DMS114 treated with DMSO at 0.1 percent for 48 hours (cell line): ENCODE results near the gene SLC5A10.

Source experiments
- DNase-seq: peaks from one replicate; lab custom pipeline; 2025; ENCODE audit not compliant: unreplicated experiment; lab: John Stamatoyannopoulos, UW

SLC5A10 gene

GRCh38 chr17:18963126-18964017 lies 11.4 kb downstream of the SLC5A10 start:
- DNase-seq, result no peak

GRCh38 chr17:18964018-18964351 lies 12.0 kb downstream of the SLC5A10 start:
- DNase-seq, result no peak

- no peak for DNase-seq
Observed at GRCh38 chr17:18964550-18964949, 12.6 kb downstream of the SLC5A10 start.

GRCh38 chr17:18965530-18966236 lies 13.7 kb downstream of the SLC5A10 start:
- DNase-seq, result no peak

- no peak for DNase-seq
Observed at GRCh38 chr17:18966831-18967624, 15.1 kb downstream of the SLC5A10 start.

GRCh38 chr17:18967916-18968315 lies 16.0 kb downstream of the SLC5A10 start:
- DNase-seq, result no peak

- no peak for DNase-seq
Observed at GRCh38 chr17:18968345-18968744, 16.4 kb downstream of the SLC5A10 start.

- DNase-seq, result no peak
Observed at GRCh38 chr17:18968945-18969887, 17.3 kb downstream of the SLC5A10 start.

- DNase-seq, result no peak
Observed at GRCh38 chr17:18970582-18971480, 18.9 kb downstream of the SLC5A10 start.

- no peak for DNase-seq
Observed at GRCh38 chr17:18971801-18972200, 19.8 kb downstream of the SLC5A10 start.

- no peak for DNase-seq
Observed at GRCh38 chr17:18974407-18975149, 22.6 kb downstream of the SLC5A10 start.

GRCh38 chr17:18975597-18975996 lies 23.6 kb downstream of the SLC5A10 start:
- no peak for DNase-seq

- DNase-seq, result no peak
Observed at GRCh38 chr17:18976201-18976600, 24.2 kb downstream of the SLC5A10 start.

- no peak for DNase-seq
Observed at GRCh38 chr17:18977021-18977420, 25.1 kb downstream of the SLC5A10 start.

GRCh38 chr17:18977646-18978045 lies 25.7 kb downstream of the SLC5A10 start:
- DNase-seq, result no peak

GRCh38 chr17:18978050-18978449 lies 26.1 kb downstream of the SLC5A10 start:
- no peak for DNase-seq

GRCh38 chr17:18978655-18979054 lies 26.7 kb downstream of the SLC5A10 start:
- DNase-seq, result no peak

GRCh38 chr17:18980682-18981334 lies 28.8 kb downstream of the SLC5A10 start:
- no peak for DNase-seq
